Testis (tissue), 2 donors: ENCODE data around the gene B3GALNT2.

Experiments used
- CTCF ChIP-seq, 3 experiments: fragments of 450-650 bp in 2 of 3; fragments of 200-600 bp in 1 of 3; sonication (generic) in 1 of 3; IDR thresholded peaks; one replicate each; pipeline ENCODE4 v1.5.1; 2016 to 2019; ENCODE audit warnings: antibody characterized with exemption in 3 of 3, mild to moderate bottlenecking in 2 of 3, moderate library complexity in 1 of 3
- POLR2A ChIP-seq: fragments of 450-650 bp; IDR thresholded peaks from one replicate; pipeline ENCODE4 v1.6.1; 2017; ENCODE audit warnings: antibody characterized with exemption, mild to moderate bottlenecking, moderate library complexity

DNA sequence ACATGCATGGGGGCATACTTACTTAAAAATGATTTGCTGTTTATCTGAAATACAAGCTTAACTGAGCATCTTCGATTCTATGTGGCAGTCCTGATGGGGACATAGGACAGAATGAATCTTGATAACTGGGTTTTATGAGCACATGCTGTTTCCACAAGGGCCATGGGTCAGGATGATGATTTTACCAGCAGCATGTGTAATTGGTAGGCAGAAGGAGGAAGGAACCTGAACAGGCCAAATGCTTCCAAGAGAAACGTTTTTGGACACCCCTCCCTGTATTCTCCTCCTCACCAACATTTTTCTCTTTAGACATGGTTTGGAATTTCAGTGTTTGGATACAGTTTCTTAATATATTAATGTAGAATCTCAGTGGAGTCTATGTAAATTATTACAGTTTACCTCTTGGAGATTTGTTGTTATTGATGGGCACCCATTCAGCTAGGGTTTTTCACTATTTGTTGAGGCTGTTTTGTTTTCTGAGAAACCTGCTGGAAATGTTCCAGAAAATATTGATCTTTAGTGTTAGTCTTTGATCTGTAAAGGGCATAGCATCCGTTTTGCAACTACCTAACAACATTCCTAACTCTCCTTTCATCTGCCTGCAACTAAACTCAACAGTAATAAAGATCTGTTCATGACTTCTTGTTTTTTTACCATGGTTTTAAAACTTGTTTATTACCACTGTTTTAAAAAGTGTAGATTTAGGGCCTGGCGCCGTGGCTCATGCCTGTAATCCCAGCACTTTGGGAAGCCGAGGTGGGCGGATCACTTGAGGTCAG is 95.0 kb downstream of the B3GALNT2 start:
- TF ChIP-seq CTCF (IDR thresholded peaks at IDR 0.05) (no peak), POLR2A (no peak)
